SK-N-SH (cell line): ENCODE measurements around the gene C11orf68. TPM values are rescaled to one million over a fixed set of nuclear protein-coding genes. Genes with fewer than 3 reads are reported as not detected.
A peak's percentile ranks its signal among the peaks of the same experiment; 100 is the strongest.

ENCODE experiments used
- CTCF ChIA-PET: fragments of 300-600, 350-600 bp; formaldehyde crosslinking; extraction: SDS; loops from one replicate; lab custom pipeline; 2021; lab: Yijun Ruan, JAX
- POLR2A ChIA-PET: fragments of 350-600 bp; sonication (Branson Sonifier 250); formaldehyde crosslinking; extraction: SDS; loops from one replicate; lab custom pipeline; 2020; ENCODE audit warnings: antibody characterized with exemption, inconsistent platforms; lab: Yijun Ruan, JAX
- DNase-seq: peaks from one replicate; pipeline ENCODE4 v3.0.0; 2012
- H2AFZ ChIP-seq: fragments of 200-600 bp; sonication (generic); 2 replicates; pipeline ENCODE4 v1.8.1; 2016; ENCODE audit warnings: antibody characterized with exemption, mild to moderate bottlenecking, low read depth
- H3F3A ChIP-seq: fragments of 200-600 bp; sonication (generic); replicated peaks from 2 replicates; pipeline ENCODE3; 2016; ENCODE audit warnings: antibody characterized with exemption, mild to moderate bottlenecking; ENCODE audit not compliant: insufficient read depth
- H3K27ac ChIP-seq, 2 experiments: fragments of 200-500 bp in 1 of 2; fragments of 200-600 bp in 1 of 2; sonication (Bioruptor generic) in 1 of 2; sonication (generic), shearing (Covaris generic) in 1 of 2; 2 replicates each; pipeline versions ENCODE4 v1.5.1 to v1.6.1; 2014 to 2016; ENCODE audit warnings: low read depth in 2 of 2, inconsistent platforms in 1 of 2, low read length in 1 of 2, mild to moderate bottlenecking in 1 of 2, mixed read lengths in 1 of 2
- H3K27me3 ChIP-seq: fragments of 200-600 bp; sonication (generic), shearing (Covaris generic); 2 replicates; pipeline ENCODE4 v1.6.1; 2016; ENCODE audit warnings: mixed run types; ENCODE audit not compliant: insufficient read depth
- H3K36me3 ChIP-seq, 2 experiments: fragments of 200-500 bp in 1 of 2; fragments of 200-600 bp in 1 of 2; sonication (Bioruptor generic) in 1 of 2; sonication (generic) in 1 of 2; replicated peaks in 1 of 2; 2 replicates each; pipeline versions ENCODE3 to v1.5.1; 2014 to 2016; ENCODE audit warnings: low read length in 1 of 2, mild to moderate bottlenecking in 1 of 2; ENCODE audit not compliant: insufficient read depth in 2 of 2, control insufficient read depth in 1 of 2
- H3K4me1 ChIP-seq, 2 experiments: fragments of 200-500 bp in 1 of 2; fragments of 200-600 bp in 1 of 2; sonication (Bioruptor generic) in 1 of 2; sonication (generic), shearing (Covaris generic) in 1 of 2; 2 replicates each; pipeline versions ENCODE4 v1.5.1 to v1.6.1; 2014 to 2016; ENCODE audit warnings: low read depth in 1 of 2, low read length in 1 of 2, mixed run types in 1 of 2; ENCODE audit not compliant: insufficient read depth in 2 of 2, control insufficient read depth in 1 of 2
- H3K4me2 ChIP-seq: fragments of 200-600 bp; sonication (generic), shearing (Covaris generic); 2 replicates; pipeline ENCODE4 v1.6.1; 2017; ENCODE audit warnings: mixed run types
- H3K4me3 ChIP-seq, 2 experiments: fragments of 200-500 bp in 1 of 2; fragments of 200-600 bp in 1 of 2; sonication (Bioruptor generic) in 1 of 2; sonication (generic), shearing (Covaris generic) in 1 of 2; 2 replicates each; pipeline versions ENCODE4 v1.5.1 to v1.8.1; 2014 to 2016; ENCODE audit warnings: low read depth in 2 of 2, inconsistent platforms in 1 of 2, low read length in 1 of 2, mild to moderate bottlenecking in 1 of 2, mixed read lengths in 1 of 2, moderate library complexity in 1 of 2
- H3K79me2 ChIP-seq: fragments of 200-600 bp; sonication (generic); 2 replicates; pipeline ENCODE4 v1.8.1; 2017; ENCODE audit warnings: mild to moderate bottlenecking; ENCODE audit not compliant: insufficient read depth
- H3K9ac ChIP-seq: fragments of 200-600 bp; sonication (generic); 2 replicates; pipeline ENCODE4 v1.6.1; 2017; ENCODE audit warnings: mixed run types
- H3K9me2 ChIP-seq: fragments of 200-600 bp; sonication (generic); 2 replicates; pipeline ENCODE4 v1.6.1; 2017; ENCODE audit warnings: mixed run types
- H3K9me3 ChIP-seq: fragments of 200-600 bp; sonication (generic); 2 replicates; pipeline ENCODE4 v1.6.1; 2017; ENCODE audit warnings: mixed run types, mild to moderate bottlenecking, moderate library complexity
- H4K20me1 ChIP-seq: fragments of 200-600 bp; sonication (generic); 2 replicates; pipeline ENCODE4 v1.6.1; 2017; ENCODE audit warnings: mild to moderate bottlenecking, mixed run types; ENCODE audit not compliant: insufficient read depth
- CHD2 ChIP-seq: fragments of 150-350 bp; IDR thresholded peaks from 2 replicates; pipeline ENCODE4 v1.6.1; 2018; ENCODE audit warnings: low read length; ENCODE audit not compliant: partially characterized antibody
- EP300 ChIP-seq, 2 experiments: IDR thresholded peaks; 2 replicates each; pipeline versions ENCODE4 v1.4.0 to v1.6.1; 2012; ENCODE audit warnings: borderline replicate concordance in 1 of 2, low read depth in 1 of 2, low read length in 1 of 2
- EZH2phosphoT487 ChIP-seq: fragments of 200-600 bp; sonication (generic); IDR thresholded peaks from 2 replicates; pipeline ENCODE4 v1.6.1; 2017; ENCODE audit warnings: low read depth, mixed run types, mild to moderate bottlenecking, antibody characterized with exemption, moderate library complexity, borderline replicate concordance
- FOSL2 ChIP-seq: IDR thresholded peaks from 2 replicates; pipeline ENCODE4 v1.4.0; 2012; ENCODE audit warnings: low read depth, mild to moderate bottlenecking, moderate library complexity, borderline replicate concordance
- FOXM1 ChIP-seq: IDR thresholded peaks from 2 replicates; pipeline ENCODE4 v1.4.0; 2012; ENCODE audit warnings: low read depth, mild to moderate bottlenecking
- GABPA ChIP-seq: IDR thresholded peaks from 2 replicates; pipeline ENCODE4 v1.4.0; 2012; ENCODE audit warnings: low read depth, mild to moderate bottlenecking
- JUND ChIP-seq: IDR thresholded peaks from 2 replicates; pipeline ENCODE4 v1.4.0; 2012
- MEF2A ChIP-seq: IDR thresholded peaks from 2 replicates; pipeline ENCODE4 v1.4.0; 2012; ENCODE audit warnings: low read depth, borderline replicate concordance
- MXI1 ChIP-seq: IDR thresholded peaks from 2 replicates; pipeline ENCODE4 v1.6.1; 2012; ENCODE audit warnings: mild to moderate bottlenecking, low read depth, low read length, improper control_type of control experiment
- NFIC ChIP-seq: IDR thresholded peaks from 2 replicates; pipeline ENCODE4 v1.4.0; 2012; ENCODE audit warnings: borderline replicate concordance
- POLR2AphosphoS5 ChIP-seq: IDR thresholded peaks from 2 replicates; pipeline ENCODE4 v1.6.1; 2012; ENCODE audit warnings: low read depth, low read length
- RCOR1 ChIP-seq: fragments of 150-350 bp; IDR thresholded peaks from 2 replicates; pipeline ENCODE4 v1.6.1; 2017; ENCODE audit warnings: antibody characterized with exemption, low read length
- SMC3 ChIP-seq: IDR thresholded peaks from 2 replicates; pipeline ENCODE4 v1.6.1; 2012; ENCODE audit warnings: low read depth, low read length, improper control_type of control experiment
- TAF1 ChIP-seq: IDR thresholded peaks from 2 replicates; pipeline ENCODE4 v1.6.1; 2012; ENCODE audit warnings: low read depth, mild to moderate bottlenecking, low read length, moderate library complexity, borderline replicate concordance
- TCF12 ChIP-seq: IDR thresholded peaks from 2 replicates; pipeline ENCODE4 v1.4.0; 2012
- TEAD4 ChIP-seq: IDR thresholded peaks from 2 replicates; pipeline ENCODE4 v1.4.0; 2012; ENCODE audit warnings: mild to moderate bottlenecking, borderline replicate concordance; ENCODE audit not compliant: insufficient read depth
- WGBS: methylation state at CpG from one replicate; pipeline ENCODE4 v1.1.6; 2017; ENCODE audit warnings: low lambda C conversion rate; 5-methylcytosine and 5-hydroxymethylcytosine counted together
- polyA plus RNA-seq, 3 experiments: library from polyadenylated mRNA; depleted of rRNA; stranded (reverse); fragments of >200 nt; gene quantifications; 2 replicates each; pipeline ENCODE4 v1.2.3, GENCODE V29; 2012
- TF ChIP-seq, protein P1 (sequence below): IDR thresholded peaks from 2 replicates; pipeline ENCODE4 v1.4.0; 2012; ENCODE audit warnings: low read depth, borderline replicate concordance
- TF ChIP-seq, protein P2 (sequence below): fragments of 200-600 bp; sonication (generic); IDR thresholded peaks from 2 replicates; pipeline ENCODE4 v1.6.1; 2017; ENCODE audit warnings: antibody characterized with exemption, mild to moderate bottlenecking, moderate library complexity
- TF ChIP-seq, protein P3 (sequence below): IDR thresholded peaks from 2 replicates; pipeline ENCODE4; 2012
- TF ChIP-seq, protein P4 (sequence below): IDR thresholded peaks from 2 replicates; pipeline ENCODE4 v1.4.0; 2012; ENCODE audit warnings: low read depth, borderline replicate concordance
- TF ChIP-seq, protein P5 (sequence below): IDR thresholded peaks from 2 replicates; pipeline ENCODE4 v1.6.1; 2012; ENCODE audit warnings: mild to moderate bottlenecking, low read depth, low read length, moderate library complexity
- TF ChIP-seq, protein P6 (sequence below): IDR thresholded peaks from 2 replicates; pipeline ENCODE4 v1.4.0; 2012; ENCODE audit warnings: low read depth

C11orf68 gene
- polyA plus RNA-seq, 1 of the 3 experiments (the other 2 are of a cell fraction) = 65.3 TPM

DNA sequence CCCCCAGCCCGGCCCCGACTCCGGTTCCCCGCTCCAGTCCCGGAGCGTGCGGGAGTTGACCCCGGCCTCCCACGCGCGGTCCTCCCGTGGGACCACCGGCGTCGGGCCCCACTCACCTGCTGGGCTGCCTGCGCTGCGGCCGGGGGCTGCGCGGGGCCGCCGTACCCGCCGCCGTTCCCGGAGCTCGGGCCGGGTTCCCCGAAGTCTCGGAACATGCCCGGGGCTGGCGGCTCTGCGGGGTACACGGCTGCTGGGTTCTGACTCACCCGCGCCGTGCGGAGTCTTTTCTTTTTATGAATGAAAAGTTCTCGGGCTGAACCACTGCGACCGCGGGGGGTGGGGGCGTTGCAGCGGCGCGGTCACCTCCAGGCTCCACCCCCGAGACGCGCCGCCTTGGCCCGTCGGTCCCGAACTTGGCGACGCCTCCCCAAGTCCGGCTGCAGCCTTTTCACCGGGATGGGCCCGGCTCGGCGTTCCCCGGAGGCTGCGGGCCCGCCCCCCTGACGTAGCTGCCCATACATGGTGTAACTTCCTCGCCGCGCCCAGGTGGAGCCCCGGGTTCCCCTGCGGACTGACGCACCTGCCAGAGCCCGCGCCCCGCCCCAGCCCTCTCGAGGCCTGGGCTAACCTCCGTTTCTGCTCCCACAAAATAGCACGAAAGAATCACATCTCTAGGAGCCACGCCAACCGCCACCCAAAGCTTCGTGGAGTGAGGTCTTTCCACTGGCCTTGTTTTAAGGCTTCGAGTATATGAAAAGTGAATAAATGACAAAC, 18.6 kb downstream of the C11orf68 start, which contains the start of gene FOSL1:
FOSL1 (minus strand) TSS at position 264 of the 774 bp plus-strand sequence; CDS start at position 215, 49 bp downstream.
- H3K36me3 ChIP-seq = peaks cover 0 to 31% of the 10 kb centered on the region in 2 experiments
- ChIA-PET CTCF (interaction anchor here (0.8 to 4.6 kb wide), 8 partner anchors 11 to 360 kb away, joined by 3 to 36 read pairs (median 4); partner anchors contain the start of genes CCDC85B, FIBP and MUS81), POLR2A (interaction anchor here (1.3 kb wide), 1 partner anchor 18 kb away, joined by 4 read pairs; the partner anchor contains the start of gene C11orf68)
- DNase-seq = peak; percentile 81
- H3K9ac ChIP-seq = peak within 1 kb of the TSS; percentile 97
- no peaks in the 10 kb centered on the region for H3K9me2 ChIP-seq
- peaks cover 59% of the 10 kb centered on the region for H3F3A ChIP-seq
- H3K4me2 ChIP-seq = peak within 1 kb of the TSS; percentile 89
- peaks cover 37% of the 10 kb centered on the region for H4K20me1 ChIP-seq
- H3K79me2 ChIP-seq = peaks cover 86% of the 10 kb centered on the region
- WGBS = 15% methylated on average over 22 of the region's 80 CpGs
- no peaks in the 10 kb centered on the region for H3K27me3 ChIP-seq
- peaks cover 0 to 44% of the 10 kb centered on the region in 2 experiments; a peak in 3 of 4 replicates for H3K4me1 ChIP-seq
- no peak within 1 kb of the TSS for H2AFZ ChIP-seq
- H3K4me3 ChIP-seq = peak within 1 kb of the TSS; percentile 59 to 82
- no peaks in the 10 kb centered on the region for H3K9me3 ChIP-seq
- peak within 1 kb of the TSS in 1 of 2 experiments; percentile 95; a peak in 3 of 4 replicates for H3K27ac ChIP-seq
- TF ChIP-seq TEAD4 (no peak), EZH2phosphoT487 (no peak), FOSL2 (peak; percentile 63; the same call in 1 of the 2 replicates), SMC3 (no peak), POLR2AphosphoS5 (peak; percentile 97), CHD2 (no peak), TCF12 (peak; percentile 42; the same call in 1 of the 2 replicates), NFIC (peak; percentile 29), EP300 (IDR thresholded peaks at IDR 0.05; ENCODE audit: borderline replicate concordance in 1 of 2, low read depth in 1 of 2, low read length in 1 of 2) (peak in 1 of 2 experiments; percentile 52; a peak in 1 of 4 replicates), MXI1 (no peak), TAF1 (peak; percentile 95), JUND (peak; percentile 52), RCOR1 (no peak), GABPA (0 out of 2 replicates have a peak, but pooled peaks have one; percentile 15), FOXM1 (no peak; the same call in 1 of the 2 replicates), MEF2A (no peak)
- TF ChIP-seq, protein P1, sequence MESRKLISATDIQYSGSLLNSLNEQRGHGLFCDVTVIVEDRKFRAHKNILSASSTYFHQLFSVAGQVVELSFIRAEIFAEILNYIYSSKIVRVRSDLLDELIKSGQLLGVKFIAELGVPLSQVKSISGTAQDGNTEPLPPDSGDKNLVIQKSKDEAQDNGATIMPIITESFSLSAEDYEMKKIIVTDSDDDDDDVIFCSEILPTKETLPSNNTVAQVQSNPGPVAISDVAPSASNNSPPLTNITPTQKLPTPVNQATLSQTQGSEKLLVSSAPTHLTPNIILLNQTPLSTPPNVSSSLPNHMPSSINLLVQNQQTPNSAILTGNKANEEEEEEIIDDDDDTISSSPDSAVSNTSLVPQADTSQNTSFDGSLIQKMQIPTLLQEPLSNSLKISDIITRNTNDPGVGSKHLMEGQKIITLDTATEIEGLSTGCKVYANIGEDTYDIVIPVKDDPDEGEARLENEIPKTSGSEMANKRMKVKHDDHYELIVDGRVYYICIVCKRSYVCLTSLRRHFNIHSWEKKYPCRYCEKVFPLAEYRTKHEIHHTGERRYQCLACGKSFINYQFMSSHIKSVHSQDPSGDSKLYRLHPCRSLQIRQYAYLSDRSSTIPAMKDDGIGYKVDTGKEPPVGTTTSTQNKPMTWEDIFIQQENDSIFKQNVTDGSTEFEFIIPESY = 0 out of 2 replicates have a peak, but pooled peaks have one; percentile 41
- TF ChIP-seq, protein P2, sequence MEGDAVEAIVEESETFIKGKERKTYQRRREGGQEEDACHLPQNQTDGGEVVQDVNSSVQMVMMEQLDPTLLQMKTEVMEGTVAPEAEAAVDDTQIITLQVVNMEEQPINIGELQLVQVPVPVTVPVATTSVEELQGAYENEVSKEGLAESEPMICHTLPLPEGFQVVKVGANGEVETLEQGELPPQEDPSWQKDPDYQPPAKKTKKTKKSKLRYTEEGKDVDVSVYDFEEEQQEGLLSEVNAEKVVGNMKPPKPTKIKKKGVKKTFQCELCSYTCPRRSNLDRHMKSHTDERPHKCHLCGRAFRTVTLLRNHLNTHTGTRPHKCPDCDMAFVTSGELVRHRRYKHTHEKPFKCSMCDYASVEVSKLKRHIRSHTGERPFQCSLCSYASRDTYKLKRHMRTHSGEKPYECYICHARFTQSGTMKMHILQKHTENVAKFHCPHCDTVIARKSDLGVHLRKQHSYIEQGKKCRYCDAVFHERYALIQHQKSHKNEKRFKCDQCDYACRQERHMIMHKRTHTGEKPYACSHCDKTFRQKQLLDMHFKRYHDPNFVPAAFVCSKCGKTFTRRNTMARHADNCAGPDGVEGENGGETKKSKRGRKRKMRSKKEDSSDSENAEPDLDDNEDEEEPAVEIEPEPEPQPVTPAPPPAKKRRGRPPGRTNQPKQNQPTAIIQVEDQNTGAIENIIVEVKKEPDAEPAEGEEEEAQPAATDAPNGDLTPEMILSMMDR = no peak
- TF ChIP-seq, protein P3, sequence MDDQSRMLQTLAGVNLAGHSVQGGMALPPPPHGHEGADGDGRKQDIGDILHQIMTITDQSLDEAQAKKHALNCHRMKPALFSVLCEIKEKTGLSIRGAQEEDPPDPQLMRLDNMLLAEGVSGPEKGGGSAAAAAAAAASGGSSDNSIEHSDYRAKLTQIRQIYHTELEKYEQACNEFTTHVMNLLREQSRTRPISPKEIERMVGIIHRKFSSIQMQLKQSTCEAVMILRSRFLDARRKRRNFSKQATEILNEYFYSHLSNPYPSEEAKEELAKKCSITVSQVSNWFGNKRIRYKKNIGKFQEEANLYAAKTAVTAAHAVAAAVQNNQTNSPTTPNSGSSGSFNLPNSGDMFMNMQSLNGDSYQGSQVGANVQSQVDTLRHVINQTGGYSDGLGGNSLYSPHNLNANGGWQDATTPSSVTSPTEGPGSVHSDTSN = no peak; the same call in none of the 2 replicates
- TF ChIP-seq, protein P4, sequence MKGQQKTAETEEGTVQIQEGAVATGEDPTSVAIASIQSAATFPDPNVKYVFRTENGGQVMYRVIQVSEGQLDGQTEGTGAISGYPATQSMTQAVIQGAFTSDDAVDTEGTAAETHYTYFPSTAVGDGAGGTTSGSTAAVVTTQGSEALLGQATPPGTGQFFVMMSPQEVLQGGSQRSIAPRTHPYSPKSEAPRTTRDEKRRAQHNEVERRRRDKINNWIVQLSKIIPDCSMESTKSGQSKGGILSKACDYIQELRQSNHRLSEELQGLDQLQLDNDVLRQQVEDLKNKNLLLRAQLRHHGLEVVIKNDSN = no peak
- TF ChIP-seq, protein P5, sequence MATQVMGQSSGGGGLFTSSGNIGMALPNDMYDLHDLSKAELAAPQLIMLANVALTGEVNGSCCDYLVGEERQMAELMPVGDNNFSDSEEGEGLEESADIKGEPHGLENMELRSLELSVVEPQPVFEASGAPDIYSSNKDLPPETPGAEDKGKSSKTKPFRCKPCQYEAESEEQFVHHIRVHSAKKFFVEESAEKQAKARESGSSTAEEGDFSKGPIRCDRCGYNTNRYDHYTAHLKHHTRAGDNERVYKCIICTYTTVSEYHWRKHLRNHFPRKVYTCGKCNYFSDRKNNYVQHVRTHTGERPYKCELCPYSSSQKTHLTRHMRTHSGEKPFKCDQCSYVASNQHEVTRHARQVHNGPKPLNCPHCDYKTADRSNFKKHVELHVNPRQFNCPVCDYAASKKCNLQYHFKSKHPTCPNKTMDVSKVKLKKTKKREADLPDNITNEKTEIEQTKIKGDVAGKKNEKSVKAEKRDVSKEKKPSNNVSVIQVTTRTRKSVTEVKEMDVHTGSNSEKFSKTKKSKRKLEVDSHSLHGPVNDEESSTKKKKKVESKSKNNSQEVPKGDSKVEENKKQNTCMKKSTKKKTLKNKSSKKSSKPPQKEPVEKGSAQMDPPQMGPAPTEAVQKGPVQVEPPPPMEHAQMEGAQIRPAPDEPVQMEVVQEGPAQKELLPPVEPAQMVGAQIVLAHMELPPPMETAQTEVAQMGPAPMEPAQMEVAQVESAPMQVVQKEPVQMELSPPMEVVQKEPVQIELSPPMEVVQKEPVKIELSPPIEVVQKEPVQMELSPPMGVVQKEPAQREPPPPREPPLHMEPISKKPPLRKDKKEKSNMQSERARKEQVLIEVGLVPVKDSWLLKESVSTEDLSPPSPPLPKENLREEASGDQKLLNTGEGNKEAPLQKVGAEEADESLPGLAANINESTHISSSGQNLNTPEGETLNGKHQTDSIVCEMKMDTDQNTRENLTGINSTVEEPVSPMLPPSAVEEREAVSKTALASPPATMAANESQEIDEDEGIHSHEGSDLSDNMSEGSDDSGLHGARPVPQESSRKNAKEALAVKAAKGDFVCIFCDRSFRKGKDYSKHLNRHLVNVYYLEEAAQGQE = 0 out of 2 replicates have a peak, but pooled peaks have one; percentile 31
- TF ChIP-seq, protein P6, sequence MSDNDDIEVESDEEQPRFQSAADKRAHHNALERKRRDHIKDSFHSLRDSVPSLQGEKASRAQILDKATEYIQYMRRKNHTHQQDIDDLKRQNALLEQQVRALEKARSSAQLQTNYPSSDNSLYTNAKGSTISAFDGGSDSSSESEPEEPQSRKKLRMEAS = peak; percentile 78
